Keratinocyte (primary cell): ENCODE data around the gene SMYD3. TPM values are rescaled to one million over a fixed set of nuclear protein-coding genes. Genes with fewer than 3 reads are reported as not detected.

Experiments used
- DNase-seq: peaks from one replicate; pipeline ENCODE4 v3.0.0-alpha.2; 2011; ENCODE audit warnings: low read depth, missing footprints, low spot score
- FAIRE-seq: peaks from 2 replicates; lab custom pipeline; 2011; peaks lifted over from hg19 to GRCh38; lab: Jason Lieb, UNC
- H2AFZ ChIP-seq: 2 replicates; pipeline ENCODE4 v1.6.0; 2012; ENCODE audit warnings: low read length, control low read depth, inconsistent platforms; ENCODE audit not compliant: control insufficient read depth
- H3K27ac ChIP-seq: 2 replicates; pipeline ENCODE4 v1.5.1; 2011; ENCODE audit warnings: low read length; ENCODE audit not compliant: control insufficient read depth, insufficient read depth
- H3K27me3 ChIP-seq: 3 replicates; pipeline ENCODE4 v1.6.0; 2011; ENCODE audit warnings: low read length; ENCODE audit not compliant: control insufficient read depth, insufficient read depth; ENCODE audit errors: extremely low read depth
- H3K36me3 ChIP-seq, 2 experiments: 2 replicates in 1 of 2; 3 replicates in 1 of 2; pipeline ENCODE4 v1.5.1; 2011; ENCODE audit warnings: low read length in 2 of 2, mild to moderate bottlenecking in 1 of 2; ENCODE audit not compliant: control insufficient read depth in 2 of 2, insufficient read depth in 2 of 2; ENCODE audit errors: extremely low read depth in 1 of 2
- H3K4me1 ChIP-seq: 3 replicates; pipeline ENCODE4 v1.5.1; 2011; ENCODE audit warnings: low read length; ENCODE audit not compliant: control insufficient read depth, insufficient read depth; ENCODE audit errors: extremely low read depth
- H3K4me2 ChIP-seq: 3 replicates; pipeline ENCODE4 v1.6.0; 2011; ENCODE audit warnings: low read depth, low read length; ENCODE audit not compliant: control insufficient read depth, insufficient read depth; ENCODE audit errors: extremely low read depth
- H3K4me3 ChIP-seq, 3 experiments: fragments of 200-600 bp in 1 of 3; sonication (generic) in 1 of 3; 2 replicates in 2 of 3; 3 replicates in 1 of 3; pipeline ENCODE4 v1.5.1; 2011 to 2016; ENCODE audit warnings: low read length in 3 of 3, mild to moderate bottlenecking in 3 of 3, control low read depth in 2 of 3, inconsistent platforms in 1 of 3, low read depth in 1 of 3, mixed read lengths in 1 of 3, mixed run types in 1 of 3, moderate library complexity in 1 of 3; ENCODE audit not compliant: control insufficient read depth in 2 of 3, insufficient read depth in 2 of 3; ENCODE audit errors: extremely low read depth in 1 of 3
- H3K79me2 ChIP-seq: 2 replicates; pipeline ENCODE4 v1.6.0; 2012; ENCODE audit warnings: low read length; ENCODE audit not compliant: control insufficient read depth, insufficient read depth
- H3K9ac ChIP-seq: 3 replicates; pipeline ENCODE4 v1.6.0; 2011; ENCODE audit warnings: low read length; ENCODE audit not compliant: control insufficient read depth, insufficient read depth; ENCODE audit errors: extremely low read depth
- H3K9me1 ChIP-seq: 3 replicates; pipeline ENCODE4 v1.6.0; 2011; ENCODE audit warnings: low read length; ENCODE audit not compliant: control insufficient read depth, insufficient read depth; ENCODE audit errors: extremely low read depth
- H3K9me3 ChIP-seq: 2 replicates; pipeline ENCODE4 v1.5.1; 2012; ENCODE audit warnings: low read depth, low read length; ENCODE audit not compliant: control insufficient read depth
- H4K20me1 ChIP-seq: 3 replicates; pipeline ENCODE4 v1.6.0; 2011; ENCODE audit warnings: low read length; ENCODE audit not compliant: control insufficient read depth, insufficient read depth; ENCODE audit errors: extremely low read depth
- CTCF ChIP-seq, 3 experiments: IDR thresholded peaks in 1 of 3; conservative IDR thresholded peaks in 1 of 3; optimal IDR thresholded peaks in 1 of 3; 2 replicates in 2 of 3; 3 replicates in 1 of 3; pipeline versions ENCODE3 to v1.5.1; 2011; ENCODE audit warnings: low read length in 3 of 3, mild to moderate bottlenecking in 3 of 3, moderate library complexity in 2 of 3, control low read depth in 1 of 3, inconsistent platforms in 1 of 3; ENCODE audit not compliant: insufficient read depth in 2 of 3; ENCODE audit errors: extremely low read depth in 1 of 3
- EZH2 ChIP-seq: IDR thresholded peaks from one replicate; pipeline ENCODE4 v1.6.1; 2012; ENCODE audit warnings: inconsistent platforms, mild to moderate bottlenecking, low read length, moderate library complexity
- dilution Hi-C: fragments of 300-500 bp; cut with MboI; formaldehyde crosslinking; loops from one replicate; pipeline ENCODE4 v1.7.0; 2020; ENCODE audit warnings: low sequenced_read_pairs; ENCODE audit not compliant: extremely low pct_ligation_motif_present
- polyA plus RNA-seq, 5 experiments: library from polyadenylated mRNA; depleted of rRNA in 3 of 5; stranded (reverse) in 3 of 5; stranded (forward) in 1 of 5; unstranded in 1 of 5; fragments of >200 nt; gene quantifications; 1 replicate in 1 of 5; 2 replicates in 3 of 5; 3 replicates in 1 of 5; pipeline versions ENCODE4 v1.2.1 to v1.2.3, GENCODE V29; 2011 to 2012; ENCODE audit warnings: missing spikeins in 2 of 5, low read depth in 1 of 5, low replicate concordance in 1 of 5

The SMYD3 gene
- polyA plus RNA-seq, 1 donor (not counting 4 experiments of a cell fraction or from before 2014, with no cell fraction given) = 31.0 TPM

- no peaks in the 10 kb centered on the region for H3K9me3 ChIP-seq
- TF ChIP-seq EZH2 = no peak
- no peak for FAIRE-seq
- DNase-seq = no peak
- dilution Hi-C loops = no loop called here
- H3K36me3 ChIP-seq = no peaks in the 10 kb centered on the region
- H3K27me3 ChIP-seq = no peaks in the 10 kb centered on the region
- no peak overlapping the region for H2AFZ ChIP-seq
- H3K4me3 ChIP-seq = no peak overlapping the region
- H3K9ac ChIP-seq = no peak overlapping the region
- no peaks in the 10 kb centered on the region for H3K79me2 ChIP-seq
- H3K4me1 ChIP-seq = no peaks in the 10 kb centered on the region
- no peak overlapping the region for H3K27ac ChIP-seq
- H4K20me1 ChIP-seq = no peaks in the 10 kb centered on the region
- no peak overlapping the region for H3K4me2 ChIP-seq
- H3K9me1 ChIP-seq = no peaks in the 10 kb centered on the region
Measured at GRCh38 chr1:245864872-245865271, 642.2 kb downstream of the SMYD3 start.

GRCh38 chr1:245863566-245864184 is 643.4 kb downstream of the SMYD3 start:
- no peak overlapping the region for H3K4me2 ChIP-seq

More at GRCh38 chr1:245863566-245864184, 643.4 kb downstream of the SMYD3 start:
- Histone ChIP-seq H3K79me2 (no peaks in the 10 kb centered on the region), H3K9ac (no peak overlapping the region), H3K4me3 (no peak overlapping the region), H3K27me3 (no peaks in the 10 kb centered on the region), H3K36me3 (no peaks in the 10 kb centered on the region), H3K27ac (no peak overlapping the region), H4K20me1 (no peaks in the 10 kb centered on the region), H3K9me3 (no peaks in the 10 kb centered on the region), H3K9me1 (no peaks in the 10 kb centered on the region), H3K4me1 (peaks cover 5% of the 10 kb centered on the region), H2AFZ (no peak overlapping the region)
- dilution Hi-C loops = no loop called here
- DNase-seq (no peak), FAIRE-seq (no peak)
- TF ChIP-seq CTCF (optimal IDR thresholded peaks at IDR 0.05 in 1 of 3, IDR thresholded peaks at IDR 0.05 in 1 of 3, conservative IDR thresholded peaks at IDR 0.05 in 1 of 3; ENCODE audit: extremely low read depth in 1 of 3, insufficient read depth in 2 of 3, low read length in 3 of 3) = no peak
- TF ChIP-seq EZH2 = no peak
